H9 (cell line): ENCODE results near the gene WWC2. TPM values are rescaled to one million over a fixed set of nuclear protein-coding genes. Genes with fewer than 3 reads are reported as not detected.

Experiments used
- DNase-seq: peaks from one replicate; pipeline ENCODE4 v3.0.0-alpha.2; 2017
- H2AFZ ChIP-seq: one replicate; pipeline ENCODE4 v1.6.1; 2013; ENCODE audit warnings: mild to moderate bottlenecking, low read length, control low read depth, moderate library complexity
- H2AK5ac ChIP-seq: 2 replicates; pipeline ENCODE4 v1.6.1; 2013; ENCODE audit warnings: low read length, control low read depth, mixed read lengths; ENCODE audit not compliant: insufficient read length
- H2BK120ac ChIP-seq: one replicate; pipeline ENCODE4 v1.6.1; 2013; ENCODE audit warnings: low read depth, mild to moderate bottlenecking, low read length, control low read depth, inconsistent platforms; ENCODE audit not compliant: poor library complexity, severe bottlenecking
- H2BK12ac ChIP-seq: 2 replicates; pipeline ENCODE4 v1.6.1; 2013; ENCODE audit warnings: low read length, control low read depth, mixed read lengths, low read depth; ENCODE audit not compliant: insufficient read length
- H2BK15ac ChIP-seq: 2 replicates; pipeline ENCODE4 v1.6.1; 2013; ENCODE audit warnings: low read depth, low read length, control low read depth
- H2BK20ac ChIP-seq: one replicate; pipeline ENCODE4 v1.6.1; 2013; ENCODE audit warnings: low read depth, mild to moderate bottlenecking, low read length, control low read depth, inconsistent platforms; ENCODE audit not compliant: poor library complexity, severe bottlenecking
- H2BK5ac ChIP-seq: 2 replicates; pipeline ENCODE4 v1.6.1; 2013; ENCODE audit warnings: low read length, control low read depth, mixed read lengths; ENCODE audit not compliant: insufficient read length
- H3K14ac ChIP-seq: 2 replicates; pipeline ENCODE4 v1.6.1; 2013; ENCODE audit warnings: low read length, control low read depth; ENCODE audit not compliant: insufficient read depth
- H3K18ac ChIP-seq: 2 replicates; pipeline ENCODE4 v1.6.1; 2013; ENCODE audit warnings: low read depth, mild to moderate bottlenecking, mixed read lengths, low read length, control low read depth; ENCODE audit not compliant: insufficient read length
- H3K23ac ChIP-seq: 2 replicates; pipeline ENCODE4 v1.6.1; 2013; ENCODE audit warnings: low read length, control low read depth, mixed read lengths, low read depth; ENCODE audit not compliant: insufficient read length
- H3K23me2 ChIP-seq: 2 replicates; pipeline ENCODE4 v1.6.1; 2013; ENCODE audit warnings: low read depth, mild to moderate bottlenecking, mixed read lengths, low read length, control low read depth; ENCODE audit not compliant: insufficient read length, poor library complexity, severe bottlenecking
- H3K27ac ChIP-seq: 2 replicates; pipeline ENCODE4 v1.5.1; 2013; ENCODE audit warnings: low read length, control low read depth, mixed read lengths, low read depth; ENCODE audit not compliant: insufficient read length
- H3K27me3 ChIP-seq: 2 replicates; pipeline ENCODE4 v1.6.1; 2013; ENCODE audit warnings: low read length, control low read depth, inconsistent platforms; ENCODE audit not compliant: insufficient read depth
- H3K4ac ChIP-seq: 2 replicates; pipeline ENCODE4 v1.6.1; 2013; ENCODE audit warnings: low read depth, mild to moderate bottlenecking, control low read depth, inconsistent platforms, low read length, moderate library complexity
- H3K4me1 ChIP-seq: 2 replicates; pipeline ENCODE4 v1.6.1; 2013; ENCODE audit warnings: low read length, control low read depth, inconsistent platforms; ENCODE audit not compliant: insufficient read depth
- H3K4me2 ChIP-seq: 2 replicates; pipeline ENCODE4 v1.6.1; 2013; ENCODE audit warnings: low read length, control low read depth, mixed read lengths; ENCODE audit not compliant: insufficient read length, insufficient read depth
- H3K56ac ChIP-seq: 2 replicates; pipeline ENCODE4 v1.6.1; 2013; ENCODE audit warnings: low read depth, mild to moderate bottlenecking, mixed read lengths, low read length, control low read depth; ENCODE audit not compliant: insufficient read length
- H3K79me1 ChIP-seq: 2 replicates; pipeline ENCODE4 v1.6.1; 2013; ENCODE audit warnings: low read depth, mild to moderate bottlenecking, moderate library complexity, low read length, control low read depth, inconsistent platforms; ENCODE audit not compliant: insufficient read depth, poor library complexity, severe bottlenecking
- H3K79me2 ChIP-seq: 2 replicates; pipeline ENCODE4 v1.6.1; 2013; ENCODE audit warnings: low read length, control low read depth, inconsistent platforms; ENCODE audit not compliant: insufficient read depth
- H3K9ac ChIP-seq: 2 replicates; pipeline ENCODE4 v1.6.1; 2013; ENCODE audit warnings: low read length, control low read depth, mixed read lengths; ENCODE audit not compliant: insufficient read length; ENCODE audit errors: extremely low read depth
- H3K9me3 ChIP-seq: one replicate; pipeline ENCODE4 v1.6.1; 2013; ENCODE audit warnings: low read depth, low read length, inconsistent platforms; ENCODE audit not compliant: control insufficient read depth
- H3T11ph ChIP-seq: one replicate; pipeline ENCODE4 v1.6.1; 2013; ENCODE audit warnings: mild to moderate bottlenecking, low read length, control low read depth, inconsistent platforms
- H4K20me1 ChIP-seq: one replicate; pipeline ENCODE4 v1.6.1; 2013; ENCODE audit not compliant: control insufficient read depth, insufficient read length, insufficient read depth
- H4K5ac ChIP-seq: 2 replicates; pipeline ENCODE4 v1.6.1; 2013; ENCODE audit warnings: low read depth, mild to moderate bottlenecking, mixed read lengths, low read length, control low read depth; ENCODE audit not compliant: insufficient read length
- H4K8ac ChIP-seq: replicated peaks from 2 replicates; pipeline ENCODE4 v1.6.1; 2013; ENCODE audit warnings: low read length, control low read depth, mixed read lengths, low read depth; ENCODE audit not compliant: insufficient read length
- H4K91ac ChIP-seq: 2 replicates; pipeline ENCODE4 v1.6.1; 2013; ENCODE audit warnings: low read depth, mild to moderate bottlenecking, moderate library complexity, mixed read lengths, low read length, control low read depth; ENCODE audit not compliant: insufficient read length
- H3K27ac Mint-ChIP-seq, 3 experiments: 2 replicates in 2 of 3; 3 replicates in 1 of 3; pipeline ENCODE4 v1.8.0; 2020 to 2021; ENCODE audit warnings: mixed read lengths in 3 of 3, mild to moderate bottlenecking in 1 of 3, moderate library complexity in 1 of 3
- H3K27me3 Mint-ChIP-seq: 2 replicates; pipeline ENCODE4 v1.8.0; 2021; ENCODE audit warnings: low read depth, mild to moderate bottlenecking, moderate library complexity, mixed read lengths
- H3K36me3 Mint-ChIP-seq, 3 experiments: 2 replicates in 2 of 3; 3 replicates in 1 of 3; pipeline ENCODE4 v1.8.0; 2020 to 2021; ENCODE audit warnings: low read depth in 3 of 3, mixed read lengths in 3 of 3; ENCODE audit not compliant: insufficient read depth in 1 of 3
- H3K4me1 Mint-ChIP-seq, 2 experiments: 2 replicates each; pipeline ENCODE4 v1.8.0; 2020; ENCODE audit warnings: mixed read lengths in 2 of 2
- H3K4me3 Mint-ChIP-seq, 2 experiments: 2 replicates in 1 of 2; 3 replicates in 1 of 2; pipeline ENCODE4 v1.8.0; 2020 to 2021; ENCODE audit warnings: mild to moderate bottlenecking in 2 of 2, mixed read lengths in 2 of 2, moderate library complexity in 1 of 2
- H3K9me3 Mint-ChIP-seq, 2 experiments: 2 replicates in 1 of 2; 3 replicates in 1 of 2; pipeline ENCODE4 v1.8.0; 2020; ENCODE audit warnings: mild to moderate bottlenecking in 2 of 2, mixed read lengths in 2 of 2, moderate library complexity in 1 of 2
- WGBS: extraction: QIAGEN DNeasy Blood & Tissue Kit; methylation state at CpG from one replicate; pipeline ENCODE4 v1.1.7; 2013; ENCODE audit warnings: missing lambda C conversion rate, low lambda C conversion rate, mixed read lengths; ENCODE audit not compliant: insufficient read length; ENCODE audit errors: extremely low coverage; 5-methylcytosine and 5-hydroxymethylcytosine counted together
- total RNA-seq: library from RNA; stranded (reverse); gene quantifications from 2 replicates; pipeline ENCODE4 v1.2.1, GENCODE V29; 2021
- TF ChIP-seq, protein P1 (sequence below): fragments of 200-600 bp; sonication (generic); conservative IDR thresholded peaks from 3 replicates; pipeline ENCODE4 v1.8.0; 2021; ENCODE audit warnings: antibody characterized with exemption, mild to moderate bottlenecking

WWC2 gene
- total RNA-seq, 1 experiment from 2014 or later: 106 TPM

DNA sequence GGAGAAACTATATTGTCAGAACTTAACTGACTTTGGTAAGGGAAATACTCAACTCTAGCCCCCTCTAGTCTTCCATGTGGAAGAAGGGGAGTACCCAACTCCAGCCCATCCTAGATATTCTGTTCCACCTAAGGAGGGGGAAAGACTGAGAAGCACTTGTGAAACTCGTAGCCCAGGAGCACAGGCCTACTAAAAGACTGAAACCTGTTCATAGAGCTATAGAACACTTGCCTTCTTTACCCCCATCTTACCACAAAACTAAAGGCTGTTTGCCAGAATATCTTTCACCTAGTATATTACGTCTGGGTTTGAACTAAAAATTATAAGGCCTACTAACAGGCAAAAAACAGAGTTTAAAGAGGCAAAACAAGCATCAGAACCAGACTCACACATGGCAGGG, 205.5 kb downstream of the WWC2 start:
- WGBS: no CpG with 5 or more reads among the region's 2 CpGs
- Histone ChIP-seq H3K79me1 (no peaks in the 10 kb centered on the region), H3K14ac (no peak overlapping the region)

More for the DNA sequence above, 205.5 kb downstream of the WWC2 start:
- no peak overlapping the region for H4K8ac ChIP-seq
- H3K36me3 Mint-ChIP-seq: peaks cover 11 to 37% (median 33%) of the 10 kb centered on the region in 3 experiments; a peak in 6 of 7 replicates
- H3K4me3 Mint-ChIP-seq: no peak overlapping the region
- no peaks in the 10 kb centered on the region for H3K4me1 Mint-ChIP-seq
- H2BK5ac ChIP-seq: no peak overlapping the region
- no peaks in the 10 kb centered on the region for H3K9me3 Mint-ChIP-seq
- no peak overlapping the region for H3K18ac ChIP-seq
- no peaks in the 10 kb centered on the region for H3K27me3 ChIP-seq
- H2BK15ac ChIP-seq: no peak overlapping the region
- no peak overlapping the region; a peak in 1 of 7 replicates for H3K27ac Mint-ChIP-seq
- H3T11ph ChIP-seq: no peak overlapping the region
- no peak overlapping the region for H3K23ac ChIP-seq
- no peak overlapping the region for H3K9ac ChIP-seq
- no peaks in the 10 kb centered on the region for H3K23me2 ChIP-seq
- no peaks in the 10 kb centered on the region for H3K9me3 ChIP-seq
- H3K27me3 Mint-ChIP-seq: no peaks in the 10 kb centered on the region
- H2BK120ac ChIP-seq: no peak overlapping the region
- H3K4me1 ChIP-seq: no peaks in the 10 kb centered on the region
- DNase-seq: no peak
- no peak overlapping the region for H2BK12ac ChIP-seq
- H4K91ac ChIP-seq: no peak overlapping the region
- H3K4ac ChIP-seq: no peak overlapping the region
- TF ChIP-seq, protein P1, sequence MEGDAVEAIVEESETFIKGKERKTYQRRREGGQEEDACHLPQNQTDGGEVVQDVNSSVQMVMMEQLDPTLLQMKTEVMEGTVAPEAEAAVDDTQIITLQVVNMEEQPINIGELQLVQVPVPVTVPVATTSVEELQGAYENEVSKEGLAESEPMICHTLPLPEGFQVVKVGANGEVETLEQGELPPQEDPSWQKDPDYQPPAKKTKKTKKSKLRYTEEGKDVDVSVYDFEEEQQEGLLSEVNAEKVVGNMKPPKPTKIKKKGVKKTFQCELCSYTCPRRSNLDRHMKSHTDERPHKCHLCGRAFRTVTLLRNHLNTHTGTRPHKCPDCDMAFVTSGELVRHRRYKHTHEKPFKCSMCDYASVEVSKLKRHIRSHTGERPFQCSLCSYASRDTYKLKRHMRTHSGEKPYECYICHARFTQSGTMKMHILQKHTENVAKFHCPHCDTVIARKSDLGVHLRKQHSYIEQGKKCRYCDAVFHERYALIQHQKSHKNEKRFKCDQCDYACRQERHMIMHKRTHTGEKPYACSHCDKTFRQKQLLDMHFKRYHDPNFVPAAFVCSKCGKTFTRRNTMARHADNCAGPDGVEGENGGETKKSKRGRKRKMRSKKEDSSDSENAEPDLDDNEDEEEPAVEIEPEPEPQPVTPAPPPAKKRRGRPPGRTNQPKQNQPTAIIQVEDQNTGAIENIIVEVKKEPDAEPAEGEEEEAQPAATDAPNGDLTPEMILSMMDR: no peak
- no peak overlapping the region for H2AFZ ChIP-seq
- H2AK5ac ChIP-seq: no peak overlapping the region
- no peak overlapping the region for H3K56ac ChIP-seq
- no peaks in the 10 kb centered on the region for H4K20me1 ChIP-seq
- H3K79me2 ChIP-seq: no peaks in the 10 kb centered on the region
- H3K27ac ChIP-seq: no peak overlapping the region
- H3K4me2 ChIP-seq: no peak overlapping the region
- H4K5ac ChIP-seq: no peak overlapping the region
- H2BK20ac ChIP-seq: no peak overlapping the region
